Measurements from ENCODE around the gene IL36G.

The IL36G gene

DNA sequence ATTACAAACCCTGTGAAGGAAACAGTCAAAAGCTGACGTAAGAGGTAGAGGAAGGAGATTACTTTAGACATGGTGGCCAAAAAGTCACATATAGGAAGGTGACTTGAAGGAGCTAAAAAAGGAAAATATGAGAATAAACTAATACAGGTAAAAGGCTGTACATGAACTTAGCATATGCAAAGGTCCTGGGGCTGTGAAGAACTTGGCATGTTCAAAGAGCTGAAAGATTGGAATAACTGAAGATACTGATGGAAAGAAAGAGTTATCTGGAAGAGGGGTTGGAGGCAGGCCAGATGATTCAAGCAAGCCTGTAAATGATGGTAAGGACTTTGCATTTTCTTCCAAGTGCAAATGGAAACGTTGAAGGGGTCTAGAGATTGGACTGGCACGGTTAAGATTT is 40.7 kb downstream of the IL36G start:
- DNase-seq (ENCODE audit: low spot score): no peak

DNA sequence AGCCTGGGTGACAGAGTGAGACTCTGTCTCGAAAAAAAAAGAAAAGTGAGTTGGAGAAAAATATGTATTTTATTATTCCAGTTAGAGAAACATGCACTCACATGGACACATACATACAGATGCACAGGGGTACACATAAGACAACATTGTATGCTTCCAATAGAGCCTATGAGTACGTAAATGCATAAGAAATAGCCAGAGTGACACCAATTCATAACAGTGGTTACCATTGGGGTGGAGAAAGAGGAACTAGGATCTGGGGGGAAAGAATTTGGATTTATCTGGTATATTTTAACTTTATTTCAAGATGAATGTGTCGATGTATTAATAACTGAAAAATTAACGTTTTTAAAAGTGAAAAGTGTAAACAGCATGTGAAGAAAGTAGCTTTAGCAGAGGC is 43.5 kb downstream of the IL36G start:
- DNase-seq (ENCODE audit: low spot score): no peak

DNA sequence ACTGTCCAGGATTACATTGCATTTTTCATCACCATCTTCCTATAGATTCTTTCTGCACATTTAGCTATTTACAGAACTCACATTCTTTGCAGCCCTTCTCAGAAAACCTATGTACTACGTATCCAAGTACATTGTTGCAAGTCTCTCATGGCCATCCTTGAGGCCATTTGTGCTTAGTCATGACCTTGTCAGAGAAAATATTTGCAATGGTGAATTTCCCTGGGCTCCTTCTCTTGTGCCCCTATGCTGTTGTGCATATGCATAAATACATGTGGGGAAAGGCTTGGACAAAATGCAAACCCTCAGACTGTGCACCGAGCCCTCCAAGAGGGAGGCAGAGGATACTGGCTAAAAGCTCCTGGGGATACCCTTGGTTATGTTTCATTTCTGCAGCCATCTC is 47.0 kb downstream of the IL36G start:
- DNase-seq (ENCODE audit: low spot score): no peak

DNA sequence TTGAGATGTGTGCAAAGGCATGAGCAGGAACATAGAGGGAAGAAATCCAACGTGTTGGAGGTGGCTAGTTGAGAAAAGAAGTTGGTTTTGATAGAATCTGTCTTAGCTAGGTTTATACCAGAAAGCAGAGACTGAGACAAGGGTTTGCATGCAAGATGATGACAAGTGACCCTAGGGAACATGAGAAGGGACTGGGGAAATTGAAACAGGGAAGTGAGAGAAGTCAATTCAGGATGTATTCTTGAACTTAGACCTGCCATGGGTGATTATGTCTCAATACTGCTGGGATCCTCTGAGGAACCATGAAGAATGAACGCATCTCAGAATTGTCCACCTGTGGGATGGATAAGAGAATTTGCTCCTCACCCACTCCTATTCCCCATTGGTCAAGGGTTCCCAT is 47.9 kb downstream of the IL36G start:
- no peak for DNase-seq (ENCODE audit: low spot score)

DNA sequence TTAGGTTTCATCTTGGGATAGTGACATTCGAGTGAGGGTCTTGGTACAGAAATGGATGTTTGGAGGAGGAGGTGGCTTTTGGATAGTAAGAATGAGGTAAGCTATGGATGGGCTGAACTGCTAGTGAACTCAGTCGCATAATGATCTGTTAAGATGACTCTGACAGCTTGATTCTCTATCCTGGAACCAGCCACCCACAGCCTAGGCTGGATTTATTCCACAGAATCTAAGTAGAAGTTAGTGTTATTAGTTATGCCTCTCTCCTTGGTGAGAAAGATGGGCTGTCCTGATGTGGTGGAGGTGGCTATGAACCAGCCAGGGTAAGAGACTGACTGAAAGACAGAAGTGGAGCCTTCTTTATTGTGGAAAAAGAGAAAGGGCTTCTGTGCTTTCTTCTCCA is 49.9 kb downstream of the IL36G start:
- DNase-seq (ENCODE audit: low spot score): no peak

DNA sequence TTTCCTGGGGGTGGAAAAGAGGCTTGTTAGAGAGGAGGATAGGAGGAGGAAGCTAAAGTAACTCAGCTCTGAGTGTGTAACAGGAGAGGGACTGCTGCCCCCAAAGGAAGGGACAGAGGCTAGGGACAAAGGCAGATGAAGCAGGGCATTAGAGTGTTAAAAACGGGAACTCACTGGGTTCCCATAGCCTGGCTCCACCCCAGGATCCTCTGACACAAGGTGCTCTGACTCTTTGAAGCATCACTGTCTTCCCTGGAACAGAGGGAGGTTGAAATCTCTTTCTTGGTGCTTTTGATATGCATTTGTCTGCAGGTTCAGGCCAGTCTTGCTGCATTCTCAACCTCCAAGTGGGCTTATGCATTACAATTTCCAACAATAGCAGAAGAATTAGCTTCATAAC is 50.3 kb downstream of the IL36G start:
- DNase-seq (ENCODE audit: low spot score): no peak

DNA sequence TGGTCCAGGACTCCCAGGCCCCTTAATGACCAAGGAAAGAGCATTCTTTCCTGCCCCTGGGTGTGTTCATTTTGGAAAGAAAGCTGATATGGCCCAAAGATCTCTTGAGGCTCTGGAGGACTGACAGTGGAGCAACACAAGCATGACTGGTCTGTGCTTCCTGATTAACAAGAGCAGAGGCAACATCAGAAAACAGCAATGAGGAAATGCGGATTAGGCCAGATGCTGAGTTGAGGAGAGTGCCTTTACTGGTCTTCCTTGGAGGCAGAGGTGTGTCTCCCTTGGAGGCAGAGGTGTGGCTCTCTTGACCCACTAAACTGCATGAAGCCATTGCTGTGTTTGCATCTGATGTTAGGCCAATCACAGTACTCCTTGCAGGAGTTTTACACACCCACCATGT is 54.9 kb downstream of the IL36G start:
- DNase-seq (ENCODE audit: low spot score): no peak

DNA sequence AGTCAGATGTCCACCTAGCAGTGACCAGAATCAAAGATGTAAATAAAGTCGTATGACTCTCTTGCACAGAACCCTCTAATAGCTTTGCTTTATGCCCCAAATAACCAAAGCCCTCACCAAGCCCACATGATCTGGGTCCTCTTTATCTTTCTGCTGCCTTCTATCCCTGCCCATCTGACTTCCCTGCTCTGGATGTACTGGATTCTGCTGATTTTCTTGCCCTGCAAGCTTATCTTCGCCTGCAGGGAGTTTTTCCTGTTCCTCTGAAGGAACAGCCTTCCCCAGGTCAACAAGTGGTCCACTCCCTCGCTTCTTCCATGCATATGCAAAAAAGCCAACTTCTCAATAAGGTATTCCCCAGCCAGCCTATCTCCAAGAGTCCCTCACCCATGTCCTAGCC is 56.2 kb downstream of the IL36G start:
- DNase-seq (ENCODE audit: low spot score): no peak

Measured in LoVo (cell line).